ENCODE results near the gene HSPA12B.

GRCh38 chr20:3738111-3739053 lies 5.9 kb downstream of the HSPA12B start:
- no peak for TF ChIP-seq CTCF (conservative IDR thresholded peaks at IDR 0.05; ENCODE audit: low read length)
- no peak for TF ChIP-seq EZH2phosphoT487 (IDR thresholded peaks at IDR 0.05; ENCODE audit: borderline replicate concordance, low read depth, low read length)

Data from OCI-LY7 (cell line).